Measurements from ENCODE around the gene FERMT2. TPM values are rescaled to one million over a fixed set of nuclear protein-coding genes. Genes with fewer than 3 reads are reported as not detected.
A peak's percentile ranks its signal among the peaks of the same experiment; 100 is the strongest.

Gene FERMT2
- total RNA-seq, 2 donors from 2014 or later: 197 to 225 TPM

- DNase-seq (ENCODE audit: low spot score) (no peak), ATAC-seq (ENCODE audit: insufficient number of reproducible peaks, low FRiP score, low read depth) (no peak)
- peak overlapping the region; percentile 31 to 41 for H3K27ac ChIP-seq
- H3K9me3 ChIP-seq: no peaks in the 10 kb centered on the region
- peaks cover 34% of the 10 kb centered on the region for H3K36me3 ChIP-seq
- peaks cover 0 to 36% of the 10 kb centered on the region in 2 donors for H3K4me1 ChIP-seq (ENCODE audit: control insufficient read depth in 1 of 2, low read depth in 2 of 2)
- no peaks in the 10 kb centered on the region for H3K27me3 ChIP-seq (replicated peaks; ENCODE audit: insufficient read depth)
- no peak for TF ChIP-seq CTCF (IDR thresholded peaks at IDR 0.05)
- H3K4me3 ChIP-seq: no peak overlapping the region
Observed at GRCh38 chr14:52863334-52863700, 87.5 kb downstream of the FERMT2 start.

- TF ChIP-seq CTCF (IDR thresholded peaks at IDR 0.05): no peak
- H3K36me3 ChIP-seq: peaks cover 31% of the 10 kb centered on the region
- ATAC-seq (ENCODE audit: insufficient number of reproducible peaks, low FRiP score, low read depth) (no peak), DNase-seq (ENCODE audit: low spot score) (no peak)
- no peaks in the 10 kb centered on the region for H3K27me3 ChIP-seq (replicated peaks; ENCODE audit: insufficient read depth)
- no peak overlapping the region for H3K4me3 ChIP-seq
- H3K9me3 ChIP-seq: no peaks in the 10 kb centered on the region
- H3K27ac ChIP-seq: peak overlapping the region; percentile 31 to 41
- H3K4me1 ChIP-seq (ENCODE audit: control insufficient read depth in 1 of 2, low read depth in 2 of 2): peaks cover 0 to 36% of the 10 kb centered on the region in 2 donors
Observed at GRCh38 chr14:52862632-52863333, 88.1 kb downstream of the FERMT2 start.

GRCh38 chr14:52861403-52861802, 89.4 kb downstream of the FERMT2 start:
- no peak for DNase-seq (ENCODE audit: low spot score)
- H3K27me3 ChIP-seq (replicated peaks; ENCODE audit: insufficient read depth): no peaks in the 10 kb centered on the region
- ATAC-seq (ENCODE audit: insufficient number of reproducible peaks, low FRiP score, low read depth): no peak
- H3K9me3 ChIP-seq: no peaks in the 10 kb centered on the region
- no peak overlapping the region for H3K27ac ChIP-seq
- TF ChIP-seq CTCF (IDR thresholded peaks at IDR 0.05): no peak
- peaks cover 31% of the 10 kb centered on the region for H3K36me3 ChIP-seq
- no peak overlapping the region for H3K4me3 ChIP-seq
- peaks cover 0 to 26% of the 10 kb centered on the region in 2 donors for H3K4me1 ChIP-seq (ENCODE audit: control insufficient read depth in 1 of 2, low read depth in 2 of 2)

GRCh38 chr14:52860910-52861309, 89.9 kb downstream of the FERMT2 start:
- H3K36me3 ChIP-seq: peaks cover 27% of the 10 kb centered on the region
- no peak for ATAC-seq (ENCODE audit: insufficient number of reproducible peaks, low FRiP score, low read depth)
- no peaks in the 10 kb centered on the region for H3K27me3 ChIP-seq (replicated peaks; ENCODE audit: insufficient read depth)
- H3K4me1 ChIP-seq (ENCODE audit: control insufficient read depth in 1 of 2, low read depth in 2 of 2): peaks cover 0 to 22% of the 10 kb centered on the region in 2 donors
- H3K4me3 ChIP-seq: no peak overlapping the region
- H3K9me3 ChIP-seq: no peaks in the 10 kb centered on the region
- TF ChIP-seq CTCF (IDR thresholded peaks at IDR 0.05): no peak
- no peak overlapping the region for H3K27ac ChIP-seq
- no peak for DNase-seq (ENCODE audit: low spot score)

GRCh38 chr14:52860209-52860608, 90.6 kb downstream of the FERMT2 start:
- Histone ChIP-seq H3K36me3 (peaks cover 24% of the 10 kb centered on the region), H3K4me1 (ENCODE audit: control insufficient read depth in 1 of 2, low read depth in 2 of 2) (peaks cover 0 to 22% of the 10 kb centered on the region in 2 donors), H3K27ac (no peak overlapping the region), H3K4me3 (no peak overlapping the region), H3K9me3 (no peaks in the 10 kb centered on the region), H3K27me3 (replicated peaks; ENCODE audit: insufficient read depth) (no peaks in the 10 kb centered on the region)
- no peak for TF ChIP-seq CTCF (IDR thresholded peaks at IDR 0.05)
- ATAC-seq (ENCODE audit: insufficient number of reproducible peaks, low FRiP score, low read depth) (no peak), DNase-seq (ENCODE audit: low spot score) (no peak)

All from thoracic aorta (tissue), 2 donors.